Activated B cell treated with CpG ODN at 0.5 μM for 24 hours (primary cell): Measurements from ENCODE around the gene ARHGAP21. TPM values are rescaled to one million over a fixed set of nuclear protein-coding genes. Genes with fewer than 3 reads are reported as not detected.
A peak's percentile ranks its signal among the peaks of the same experiment; 100 is the strongest.
"Not testable (repeated sequence)": the region's sequence is repeated elsewhere in the genome, so short reads cannot be mapped to it uniquely, and the experiment has no call there.

Source experiments
- ATAC-seq: fragments of 200-7000 bp; cut with Tn5 transposase; one replicate; pipeline ENCODE4 v1.10.0; 2021; ENCODE audit warnings: low read depth, mild to moderate bottlenecking, moderate library complexity
- CTCF ChIA-PET: fragments of 350-600 bp; sonication (Branson Sonifier 250); formaldehyde crosslinking; loops from one replicate; lab custom pipeline; 2021; ENCODE audit warnings: antibody characterized with exemption; lab: Charles Lee
- POLR2A ChIA-PET: fragments of 350-600 bp; sonication (Branson Sonifier 250); formaldehyde crosslinking; loops from one replicate; lab custom pipeline; 2021; ENCODE audit warnings: antibody characterized with exemption; lab: Charles Lee
- DNase-seq: peaks from one replicate; pipeline ENCODE4 v3.0.0; 2022
- H3K27ac Mint-ChIP-seq: one replicate; pipeline ENCODE4 v1.8.0; 2020; ENCODE audit warnings: mixed read lengths
- H3K27me3 Mint-ChIP-seq: one replicate; pipeline ENCODE4 v1.8.0; 2021; ENCODE audit warnings: mixed read lengths
- H3K36me3 Mint-ChIP-seq: one replicate; pipeline ENCODE4 v1.8.0; 2021; ENCODE audit warnings: low read depth, mixed read lengths
- H3K4me1 Mint-ChIP-seq: one replicate; pipeline ENCODE4 v1.8.0; 2021; ENCODE audit warnings: mixed read lengths
- H3K4me3 Mint-ChIP-seq: one replicate; pipeline ENCODE4 v1.8.0; 2020; ENCODE audit warnings: mild to moderate bottlenecking, mixed read lengths
- H3K9me3 Mint-ChIP-seq: one replicate; pipeline ENCODE4 v1.8.0; 2020; ENCODE audit warnings: mixed read lengths
- intact Hi-C: fragments of 100-400 bp; cut with micrococcal nuclease; formaldehyde crosslinking; loops from one replicate; pipeline ENCODE4 v1.15.1; 2024
- total RNA-seq: library from RNA; stranded (reverse); gene quantifications from 2 replicates; pipeline ENCODE4 v1.2.3, GENCODE V29; 2022
- TF ChIP-seq, protein P1 (sequence below): fragments of 200-600 bp; IDR thresholded peaks from one replicate; pipeline ENCODE4 v1.8.0; 2022; ENCODE audit warnings: antibody characterized with exemption, mild to moderate bottlenecking

ARHGAP21 gene
- total RNA-seq, 1 donor from 2014 or later = 20.8 TPM

DNA sequence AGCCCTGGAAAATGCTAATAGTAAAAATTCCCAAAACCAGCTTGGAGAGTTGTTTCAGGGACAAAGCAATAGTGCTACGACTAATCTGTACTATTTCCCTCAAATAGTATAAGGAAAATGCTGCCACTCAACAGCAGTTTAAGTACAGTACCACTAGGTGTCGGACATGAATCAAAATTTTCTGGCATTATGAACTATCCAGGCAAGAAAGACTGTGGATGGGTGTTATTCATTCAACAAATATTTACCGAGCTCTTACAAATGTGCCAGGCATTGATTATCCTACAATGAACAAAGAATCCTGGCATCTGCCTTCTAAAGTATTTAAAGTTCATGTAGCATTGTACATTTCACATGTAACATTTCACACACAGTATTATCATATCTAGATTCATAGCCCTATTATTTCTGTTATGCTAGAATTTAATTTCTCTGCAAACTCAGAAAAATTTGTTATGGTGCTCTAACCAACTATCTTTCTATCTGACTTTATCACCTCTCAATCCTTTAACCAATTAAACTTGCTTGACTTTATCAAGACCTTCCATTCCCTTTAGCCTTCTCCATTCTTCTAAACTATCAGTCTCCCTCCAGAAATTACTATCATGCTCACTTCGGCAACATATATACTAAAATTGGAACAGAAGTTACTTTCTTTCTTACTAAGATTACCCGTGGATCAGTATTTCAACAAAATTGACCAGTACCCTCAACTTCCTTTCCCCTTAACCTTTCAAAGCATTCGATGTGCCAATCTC lies 80.6 kb downstream of the ARHGAP21 start:
- peaks cover 4% of the 10 kb centered on the region for H3K4me1 Mint-ChIP-seq
- CTCF ChIA-PET = interaction anchor here (0.8 to 1.6 kb wide), 9 partner anchors 17 to 440 kb away, joined by 3 to 5 read pairs (median 4); partner anchors contain the start of gene ARHGAP21
- intact Hi-C loops = loop anchor here (1.0 to 10.0 kb wide), 6 partner anchors 81 to 1069 kb away; partner anchors contain the start of gene PRTFDC1
- POLR2A ChIA-PET = no interaction called here
- DNase-seq (no peak), ATAC-seq (peak; percentile 56)
- TF ChIP-seq, protein P1, sequence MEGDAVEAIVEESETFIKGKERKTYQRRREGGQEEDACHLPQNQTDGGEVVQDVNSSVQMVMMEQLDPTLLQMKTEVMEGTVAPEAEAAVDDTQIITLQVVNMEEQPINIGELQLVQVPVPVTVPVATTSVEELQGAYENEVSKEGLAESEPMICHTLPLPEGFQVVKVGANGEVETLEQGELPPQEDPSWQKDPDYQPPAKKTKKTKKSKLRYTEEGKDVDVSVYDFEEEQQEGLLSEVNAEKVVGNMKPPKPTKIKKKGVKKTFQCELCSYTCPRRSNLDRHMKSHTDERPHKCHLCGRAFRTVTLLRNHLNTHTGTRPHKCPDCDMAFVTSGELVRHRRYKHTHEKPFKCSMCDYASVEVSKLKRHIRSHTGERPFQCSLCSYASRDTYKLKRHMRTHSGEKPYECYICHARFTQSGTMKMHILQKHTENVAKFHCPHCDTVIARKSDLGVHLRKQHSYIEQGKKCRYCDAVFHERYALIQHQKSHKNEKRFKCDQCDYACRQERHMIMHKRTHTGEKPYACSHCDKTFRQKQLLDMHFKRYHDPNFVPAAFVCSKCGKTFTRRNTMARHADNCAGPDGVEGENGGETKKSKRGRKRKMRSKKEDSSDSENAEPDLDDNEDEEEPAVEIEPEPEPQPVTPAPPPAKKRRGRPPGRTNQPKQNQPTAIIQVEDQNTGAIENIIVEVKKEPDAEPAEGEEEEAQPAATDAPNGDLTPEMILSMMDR = peak; percentile 81
- no peaks in the 10 kb centered on the region for H3K36me3 Mint-ChIP-seq
- H3K9me3 Mint-ChIP-seq = no peaks in the 10 kb centered on the region
- H3K27me3 Mint-ChIP-seq = no peaks in the 10 kb centered on the region
- H3K4me3 Mint-ChIP-seq = no peak overlapping the region
- no peak overlapping the region for H3K27ac Mint-ChIP-seq

DNA sequence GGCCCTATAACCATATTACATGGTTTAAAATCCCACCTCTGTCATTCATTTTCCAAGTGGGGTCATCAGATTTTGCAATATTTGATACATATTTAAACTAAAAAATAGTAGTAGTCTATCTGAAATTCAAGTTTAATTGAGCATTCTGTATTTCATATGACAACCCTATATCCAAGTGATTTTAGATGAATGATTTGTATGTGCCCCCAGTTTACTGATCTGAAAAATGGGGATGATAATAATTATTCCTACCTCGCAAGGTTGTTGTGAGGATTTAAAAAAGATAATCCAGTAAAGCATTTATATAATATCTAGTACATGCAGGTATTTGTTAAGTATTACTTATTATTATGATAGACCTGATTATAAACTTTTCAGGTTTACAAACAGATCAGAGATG lies 84.6 kb downstream of the ARHGAP21 start:
- H3K4me3 Mint-ChIP-seq = no peak overlapping the region
- ChIA-PET CTCF (no interaction called here), POLR2A (no interaction called here)
- intact Hi-C loops = no loop called here
- TF ChIP-seq, protein P1 = no peak
- no peak overlapping the region for H3K27ac Mint-ChIP-seq
- DNase-seq (no peak), ATAC-seq (no peak)
- H3K36me3 Mint-ChIP-seq = no peaks in the 10 kb centered on the region
- H3K27me3 Mint-ChIP-seq = no peaks in the 10 kb centered on the region
- H3K4me1 Mint-ChIP-seq = no peaks in the 10 kb centered on the region
- H3K9me3 Mint-ChIP-seq = no peaks in the 10 kb centered on the region

DNA sequence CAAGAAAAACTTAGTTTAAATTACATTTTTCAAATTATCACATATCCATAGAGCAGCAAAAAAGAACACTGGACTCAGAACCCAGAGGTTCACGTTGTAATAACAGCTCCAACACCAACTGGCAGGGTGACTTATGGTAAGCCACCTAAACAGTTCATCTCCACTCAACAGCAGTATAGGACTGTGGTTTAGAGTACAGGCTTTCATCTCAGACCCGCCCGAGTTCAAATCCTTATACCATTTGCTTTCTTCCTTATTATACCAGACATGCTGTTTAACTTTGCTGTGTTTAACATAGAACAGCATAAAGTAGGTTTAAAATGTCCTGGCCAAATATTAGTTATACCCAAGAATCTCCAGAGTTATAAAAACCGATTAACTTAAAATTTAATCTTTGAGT lies 97.9 kb downstream of the ARHGAP21 start:
- TF ChIP-seq, protein P1 = no peak
- Mint-ChIP-seq H3K4me1 (peaks cover 5% of the 10 kb centered on the region), H3K4me3 (no peak overlapping the region), H3K9me3 (no peaks in the 10 kb centered on the region), H3K27ac (no peak overlapping the region), H3K36me3 (no peaks in the 10 kb centered on the region), H3K27me3 (no peaks in the 10 kb centered on the region)
- ATAC-seq (no peak), DNase-seq (no peak)
- CTCF ChIA-PET = no interaction called here
- POLR2A ChIA-PET = no interaction called here
- intact Hi-C loops = no loop called here

DNA sequence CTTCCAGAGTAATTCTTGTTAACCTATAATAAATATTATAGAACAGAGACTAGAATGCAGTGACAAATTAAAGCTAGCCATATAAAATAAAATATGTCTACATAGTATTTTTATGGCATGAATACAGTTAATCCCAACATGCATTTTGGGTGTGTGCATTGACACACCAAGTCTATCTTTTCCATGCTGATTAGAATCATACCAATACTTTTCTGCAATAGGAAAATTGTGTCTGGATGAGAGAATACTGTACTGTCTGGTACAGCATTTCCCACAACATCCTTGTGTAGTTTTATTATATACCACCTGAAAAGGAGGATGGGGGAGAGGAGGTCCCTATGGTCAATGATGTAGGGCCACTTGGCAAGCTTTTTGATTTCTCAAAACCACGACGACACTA lies 100.3 kb downstream of the ARHGAP21 start:
- H3K27me3 Mint-ChIP-seq = no peaks in the 10 kb centered on the region
- H3K4me1 Mint-ChIP-seq = peaks cover 5% of the 10 kb centered on the region
- CTCF ChIA-PET = interaction anchor here (1.0 kb wide), 1 partner anchor 20 kb away, joined by 3 read pairs; no protein-coding TSS in a partner anchor
- ATAC-seq (no peak), DNase-seq (no peak)
- intact Hi-C loops = no loop called here
- H3K9me3 Mint-ChIP-seq = no peaks in the 10 kb centered on the region
- POLR2A ChIA-PET = no interaction called here
- TF ChIP-seq, protein P1 = no peak
- no peak overlapping the region for H3K27ac Mint-ChIP-seq
- H3K36me3 Mint-ChIP-seq = no peaks in the 10 kb centered on the region
- H3K4me3 Mint-ChIP-seq = no peak overlapping the region

DNA sequence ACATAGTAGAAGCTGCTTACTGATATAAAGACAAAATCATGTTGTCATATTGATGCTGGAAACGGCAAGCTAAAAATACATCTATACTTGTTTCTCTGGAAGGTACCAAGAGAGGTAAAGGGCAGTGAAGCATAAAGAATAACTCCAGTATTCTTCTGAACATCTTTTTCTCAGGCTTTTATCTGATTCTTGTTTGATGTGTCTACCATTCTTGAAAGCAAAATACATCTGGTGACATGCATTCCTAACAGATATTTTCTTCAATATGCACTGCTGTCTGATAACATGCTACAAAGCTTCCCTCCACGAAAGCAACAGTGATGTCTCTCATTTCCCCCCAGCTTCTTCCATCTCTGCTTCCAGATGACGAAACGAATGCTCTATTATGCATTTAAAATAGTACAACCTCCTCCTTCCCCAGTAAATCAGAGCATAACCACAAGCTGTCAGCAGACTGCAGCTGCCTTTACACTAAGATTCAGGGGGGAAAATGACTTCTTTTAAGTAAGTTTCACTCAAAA lies 100.8 kb downstream of the ARHGAP21 start:
- ATAC-seq = no peak
- no peak overlapping the region for H3K27ac Mint-ChIP-seq
- TF ChIP-seq, protein P1 = no peak
- POLR2A ChIA-PET = no interaction called here
- H3K27me3 Mint-ChIP-seq = no peaks in the 10 kb centered on the region
- no peaks in the 10 kb centered on the region for H3K36me3 Mint-ChIP-seq
- intact Hi-C loops = no loop called here
- no peak overlapping the region for H3K4me3 Mint-ChIP-seq
- CTCF ChIA-PET = interaction anchor here (1.0 kb wide), 2 partner anchors 21 to 458 kb away, joined by 3 to 4 read pairs; no protein-coding TSS in a partner anchor
- H3K9me3 Mint-ChIP-seq = no peaks in the 10 kb centered on the region
- peaks cover 5% of the 10 kb centered on the region for H3K4me1 Mint-ChIP-seq
- no peak for DNase-seq

DNA sequence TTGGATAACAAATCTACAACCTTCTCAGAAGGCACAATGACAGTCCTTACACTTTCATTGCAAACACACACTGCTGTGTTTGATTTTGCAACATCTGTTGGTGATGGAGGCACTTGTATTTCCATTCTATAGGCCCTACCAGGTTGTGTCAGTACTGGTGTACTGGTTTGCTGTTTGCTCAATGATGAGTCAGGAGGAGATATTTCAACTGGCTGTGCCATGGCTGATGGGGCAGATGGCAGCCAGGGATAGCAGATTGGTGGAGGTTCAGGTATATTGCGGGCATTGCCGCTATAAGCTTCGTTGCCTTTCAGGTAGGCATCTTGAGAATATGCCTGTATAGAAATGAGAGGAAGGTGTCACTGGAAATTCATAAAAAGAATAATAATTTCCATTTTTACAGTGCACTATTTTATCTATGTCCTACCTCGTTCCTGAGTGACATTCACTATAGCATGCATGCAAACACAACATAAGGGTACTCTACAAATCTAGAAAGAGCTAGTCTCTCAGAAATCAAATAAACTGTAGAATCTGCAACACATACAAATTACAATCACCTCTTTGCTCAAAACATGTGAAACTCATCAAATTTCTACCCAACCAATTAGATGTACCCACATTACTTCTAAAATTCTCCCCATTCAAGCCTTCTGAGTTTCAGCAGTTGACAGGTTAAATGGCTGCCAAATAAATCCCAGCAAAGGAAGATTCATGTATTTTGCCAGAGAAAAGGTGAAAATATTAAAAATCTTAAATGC lies 102.5 kb downstream of the ARHGAP21 start:
- H3K36me3 Mint-ChIP-seq, H3K4me3 Mint-ChIP-seq, DNase-seq, POLR2A ChIA-PET, H3K4me1 Mint-ChIP-seq, H3K9me3 Mint-ChIP-seq, H3K27ac Mint-ChIP-seq, H3K27me3 Mint-ChIP-seq, intact Hi-C loops, CTCF ChIA-PET, ATAC-seq: not testable (repeated sequence)

DNA sequence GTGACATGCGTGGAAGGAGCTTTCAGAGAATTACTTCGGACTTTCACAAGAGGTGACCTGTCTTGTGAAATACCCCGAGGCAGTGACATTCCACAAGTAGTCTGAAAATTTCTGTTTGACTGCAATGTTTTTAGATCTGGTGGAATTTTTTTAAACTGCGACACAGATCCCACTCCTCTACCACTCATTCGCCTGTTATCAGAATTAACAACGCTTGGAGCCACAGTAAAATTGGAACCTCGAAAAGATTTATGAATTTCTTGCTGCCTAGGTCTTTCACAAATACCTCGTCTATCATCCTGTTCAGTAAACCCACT lies 103.7 kb downstream of the ARHGAP21 start:
- CTCF ChIA-PET, H3K9me3 Mint-ChIP-seq, H3K27me3 Mint-ChIP-seq, ATAC-seq, H3K4me3 Mint-ChIP-seq, DNase-seq, H3K27ac Mint-ChIP-seq, H3K4me1 Mint-ChIP-seq, POLR2A ChIA-PET, intact Hi-C loops, H3K36me3 Mint-ChIP-seq: not testable (repeated sequence)
